Thyroid gland (tissue), 4 donors: ENCODE data around the gene TRIM7. TPM values are rescaled to one million over a fixed set of nuclear protein-coding genes. Genes with fewer than 3 reads are reported as not detected.

Experiments used
- DNase-seq, 2 donors: peaks; one replicate each; pipeline ENCODE4 v3.0.0-alpha.2; 2019
- H3K27ac ChIP-seq, 3 donors: fragments of 200-600 bp; sonication (generic); 1 replicate in 2 of 3; 2 replicates in 1 of 3; pipeline ENCODE4 v1.5.1; 2016 to 2019; ENCODE audit warnings: mild to moderate bottlenecking in 1 of 3, moderate library complexity in 1 of 3
- H3K27me3 ChIP-seq: fragments of 200-600 bp; sonication (generic); one replicate; pipeline ENCODE4 v1.5.1; 2019
- H3K36me3 ChIP-seq, 2 donors: fragments of 200-600 bp; sonication (generic); one replicate each; pipeline ENCODE4 v1.5.1; 2016 to 2019
- H3K4me1 ChIP-seq, 2 donors: fragments of 200-600 bp; sonication (generic); one replicate each; pipeline ENCODE4 v1.5.1; 2017 to 2019
- H3K4me3 ChIP-seq, 3 donors: fragments of 200-600 bp; sonication (generic); replicated peaks in 1 of 3; 1 replicate in 2 of 3; 2 replicates in 1 of 3; pipeline ENCODE4 v1.5.1; 2016; ENCODE audit warnings: mild to moderate bottlenecking in 1 of 3
- H3K9me3 ChIP-seq: fragments of 200-600 bp; sonication (generic); one replicate; pipeline ENCODE4 v1.5.1; 2017
- POLR2A ChIP-seq, 2 donors: fragments of 450-650 bp; IDR thresholded peaks; one replicate each; pipeline ENCODE4 v1.6.1; 2017; ENCODE audit warnings: antibody characterized with exemption in 2 of 2, mild to moderate bottlenecking in 2 of 2, moderate library complexity in 1 of 2
- WGBS, 2 donors: methylation state at CpG; one replicate each; pipeline ENCODE4 v1.1.5; 2017; 5-methylcytosine and 5-hydroxymethylcytosine counted together
- intact Hi-C: fragments of 100-400 bp; cut with DNase I; formaldehyde crosslinking; loops from one replicate; pipeline ENCODE4 v1.15.1; 2023
- total RNA-seq, 4 donors: library from RNA; depleted of rRNA; stranded (reverse); fragments of >200 nt; gene quantifications; one replicate each; pipeline ENCODE4 v1.2.3, GENCODE V29; 2016
- TF ChIP-seq, protein P1 (sequence below), 6 experiments: fragments of 200-600 bp in 3 of 6; fragments of 450-650 bp in 3 of 6; sonication (generic) in 3 of 6; IDR thresholded peaks; one replicate each; pipeline ENCODE4 v1.5.1; 2016 to 2019; ENCODE audit warnings: antibody characterized with exemption in 6 of 6, mild to moderate bottlenecking in 2 of 6, inconsistent platforms in 1 of 6, moderate library complexity in 1 of 6

Gene TRIM7
- total RNA-seq, 4 donors from 2014 or later = 12.3 to 14.2 (median 13.0) TPM

DNA sequence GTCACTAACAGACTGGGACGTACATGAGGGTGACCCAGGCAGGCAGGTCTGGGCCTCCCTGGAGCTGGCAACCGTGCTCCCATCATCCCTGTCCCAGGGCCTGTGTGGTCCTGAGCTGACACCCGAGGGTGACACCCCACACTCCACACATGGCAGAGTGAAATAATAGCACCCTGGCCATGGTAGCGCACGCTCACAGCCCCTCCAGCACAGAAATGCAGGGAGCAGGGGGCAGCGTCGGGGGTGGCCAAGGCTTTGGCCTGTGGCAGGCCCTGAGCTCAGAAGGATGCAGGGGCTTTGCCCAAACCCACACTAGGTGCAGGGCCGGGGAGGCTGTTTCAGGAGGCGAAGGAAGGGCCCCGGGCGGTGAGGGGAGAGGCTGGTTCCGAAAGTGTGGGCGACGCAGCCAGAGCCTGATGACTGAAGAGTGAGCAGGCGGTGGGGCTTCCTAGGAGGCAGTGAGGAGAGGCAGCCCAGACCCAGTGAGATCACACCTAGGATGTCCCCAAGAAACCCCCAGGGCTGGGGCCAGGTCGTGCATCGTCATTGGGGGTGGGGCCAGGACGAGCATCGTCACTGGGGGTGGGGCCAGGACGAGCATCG lies 44.7 kb downstream of the TRIM7 start:
- H3K27me3 ChIP-seq = no peaks in the 10 kb centered on the region
- no peak for TF ChIP-seq POLR2A (IDR thresholded peaks at IDR 0.05)
- TF ChIP-seq, protein P1, sequence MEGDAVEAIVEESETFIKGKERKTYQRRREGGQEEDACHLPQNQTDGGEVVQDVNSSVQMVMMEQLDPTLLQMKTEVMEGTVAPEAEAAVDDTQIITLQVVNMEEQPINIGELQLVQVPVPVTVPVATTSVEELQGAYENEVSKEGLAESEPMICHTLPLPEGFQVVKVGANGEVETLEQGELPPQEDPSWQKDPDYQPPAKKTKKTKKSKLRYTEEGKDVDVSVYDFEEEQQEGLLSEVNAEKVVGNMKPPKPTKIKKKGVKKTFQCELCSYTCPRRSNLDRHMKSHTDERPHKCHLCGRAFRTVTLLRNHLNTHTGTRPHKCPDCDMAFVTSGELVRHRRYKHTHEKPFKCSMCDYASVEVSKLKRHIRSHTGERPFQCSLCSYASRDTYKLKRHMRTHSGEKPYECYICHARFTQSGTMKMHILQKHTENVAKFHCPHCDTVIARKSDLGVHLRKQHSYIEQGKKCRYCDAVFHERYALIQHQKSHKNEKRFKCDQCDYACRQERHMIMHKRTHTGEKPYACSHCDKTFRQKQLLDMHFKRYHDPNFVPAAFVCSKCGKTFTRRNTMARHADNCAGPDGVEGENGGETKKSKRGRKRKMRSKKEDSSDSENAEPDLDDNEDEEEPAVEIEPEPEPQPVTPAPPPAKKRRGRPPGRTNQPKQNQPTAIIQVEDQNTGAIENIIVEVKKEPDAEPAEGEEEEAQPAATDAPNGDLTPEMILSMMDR (IDR thresholded peaks at IDR 0.05) = no peak
- no peaks in the 10 kb centered on the region for H3K36me3 ChIP-seq
- no peak for DNase-seq
- H3K4me1 ChIP-seq = no peaks in the 10 kb centered on the region
- 69 to 82% methylated on average over 13 to 14 of the region's 21 CpGs for WGBS, 2 donors
- intact Hi-C loops = no loop called here
- no peaks in the 10 kb centered on the region for H3K9me3 ChIP-seq
- H3K27ac ChIP-seq = peak overlapping the region in 1 of 3 donors; percentile 45
- no peak overlapping the region for H3K4me3 ChIP-seq

DNA sequence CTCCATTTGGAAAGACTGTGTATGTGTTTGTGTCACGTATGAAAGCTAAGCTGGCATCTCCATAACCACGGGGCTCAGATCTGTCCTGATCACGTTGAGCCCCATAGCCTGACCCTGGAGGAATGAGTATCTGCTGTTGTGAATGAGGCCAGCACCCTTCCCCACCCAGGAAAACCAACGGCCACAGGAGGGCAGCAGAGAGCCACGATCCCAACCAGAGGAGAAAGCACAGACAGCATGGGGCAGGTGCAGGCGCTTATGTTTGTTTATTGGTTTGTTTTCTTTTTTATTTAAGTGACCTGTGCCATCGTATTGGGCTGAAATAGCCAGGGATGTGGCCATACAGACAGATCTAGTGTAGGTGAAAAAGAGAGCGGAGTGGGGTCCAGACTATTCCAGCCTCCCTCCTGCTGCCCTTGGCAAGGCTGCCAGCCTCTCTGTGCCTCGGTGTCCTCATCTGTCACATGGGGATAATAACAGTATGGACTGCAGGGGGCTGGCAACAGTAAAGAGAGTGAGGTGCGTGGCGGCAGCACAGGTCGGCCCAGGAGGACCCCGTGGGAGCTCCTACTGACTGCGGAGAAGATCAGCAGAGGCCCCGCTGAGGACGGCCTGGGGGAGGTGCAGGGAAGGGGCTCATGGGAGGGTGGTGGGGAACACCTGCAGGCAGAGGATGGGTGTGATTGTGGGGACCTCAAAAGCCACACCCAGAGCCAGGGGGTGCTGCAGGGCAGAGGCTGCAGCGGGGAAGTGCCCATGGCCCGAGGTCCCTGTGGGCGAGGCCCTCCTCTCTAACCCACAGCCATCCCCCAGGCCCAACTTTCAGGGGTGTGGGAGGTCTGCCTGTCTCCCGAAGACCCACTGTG lies 45.5 kb downstream of the TRIM7 start:
- 43 to 56% methylated on average over 16 to 20 of the region's 20 CpGs for WGBS, 2 donors
- intact Hi-C loops = loop anchor here (5.0 kb wide), 1 partner anchor 292 kb away; no protein-coding TSS in a partner anchor
- TF ChIP-seq, protein P1 (IDR thresholded peaks at IDR 0.05) = peak; percentile 77 to 92 (median 83)
- no peak for TF ChIP-seq POLR2A (IDR thresholded peaks at IDR 0.05)
- H3K9me3 ChIP-seq = no peaks in the 10 kb centered on the region
- H3K27ac ChIP-seq = no peak overlapping the region
- no peaks in the 10 kb centered on the region for H3K4me1 ChIP-seq
- peak; percentile 81 to 87 for DNase-seq
- H3K4me3 ChIP-seq = no peak overlapping the region
- no peaks in the 10 kb centered on the region for H3K27me3 ChIP-seq
- H3K36me3 ChIP-seq = no peaks in the 10 kb centered on the region

DNA sequence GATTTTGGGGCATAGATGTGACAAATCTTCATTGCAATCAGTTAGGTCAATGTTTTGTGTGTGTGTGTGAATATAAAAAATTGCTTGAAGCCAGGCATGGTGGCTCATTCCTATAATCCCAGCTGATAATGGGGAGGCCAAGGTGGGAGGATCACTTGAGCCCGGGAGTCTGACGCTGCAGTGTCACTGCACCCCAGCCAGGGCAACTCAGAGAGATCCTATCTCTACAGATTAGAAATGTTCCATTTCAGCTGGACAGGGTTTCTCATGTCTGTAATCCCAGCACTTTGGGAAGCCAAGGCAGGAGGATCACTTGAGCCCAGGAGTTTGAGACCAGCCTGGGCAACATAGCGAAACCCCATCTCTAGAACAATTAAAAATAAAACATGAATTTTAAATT lies 46.1 kb downstream of the TRIM7 start:
- Histone ChIP-seq H3K27ac (no peak overlapping the region), H3K36me3 (no peaks in the 10 kb centered on the region), H3K4me3 (no peak overlapping the region), H3K9me3 (no peaks in the 10 kb centered on the region), H3K27me3 (no peaks in the 10 kb centered on the region), H3K4me1 (no peaks in the 10 kb centered on the region)
- no peak for DNase-seq
- 95 to 96% methylated on average over 3 of the region's 3 CpGs for WGBS, 2 donors
- TF ChIP-seq, protein P1 (IDR thresholded peaks at IDR 0.05) = no peak
- no peak for TF ChIP-seq POLR2A (IDR thresholded peaks at IDR 0.05)
- intact Hi-C loops = loop anchor here (5.0 kb wide), 1 partner anchor 292 kb away; no protein-coding TSS in a partner anchor

DNA sequence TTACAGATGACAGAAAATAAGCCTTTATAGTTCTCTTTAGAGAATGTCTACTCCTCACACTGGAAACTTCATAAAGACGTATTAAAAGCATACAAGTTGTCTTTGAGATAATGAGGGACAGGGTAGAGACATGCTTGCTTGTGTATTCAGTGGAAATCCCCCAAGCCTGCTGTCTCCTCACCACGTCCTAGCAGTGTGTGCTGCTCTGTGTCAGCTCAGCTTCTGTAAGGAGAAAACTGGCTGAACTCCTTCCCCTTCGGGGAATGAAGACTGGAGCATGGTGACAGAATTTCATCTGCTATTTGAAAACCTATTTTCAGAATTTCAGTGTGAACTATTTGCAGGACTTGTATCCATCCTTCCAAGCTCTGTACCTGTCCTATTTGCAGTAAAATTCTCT lies 48.2 kb downstream of the TRIM7 start:
- 36 to 67% methylated on average over 3 of the region's 3 CpGs for WGBS, 2 donors
- TF ChIP-seq POLR2A (IDR thresholded peaks at IDR 0.05) = no peak
- TF ChIP-seq, protein P1 (IDR thresholded peaks at IDR 0.05) = no peak
- no peak overlapping the region for H3K4me3 ChIP-seq

DNA sequence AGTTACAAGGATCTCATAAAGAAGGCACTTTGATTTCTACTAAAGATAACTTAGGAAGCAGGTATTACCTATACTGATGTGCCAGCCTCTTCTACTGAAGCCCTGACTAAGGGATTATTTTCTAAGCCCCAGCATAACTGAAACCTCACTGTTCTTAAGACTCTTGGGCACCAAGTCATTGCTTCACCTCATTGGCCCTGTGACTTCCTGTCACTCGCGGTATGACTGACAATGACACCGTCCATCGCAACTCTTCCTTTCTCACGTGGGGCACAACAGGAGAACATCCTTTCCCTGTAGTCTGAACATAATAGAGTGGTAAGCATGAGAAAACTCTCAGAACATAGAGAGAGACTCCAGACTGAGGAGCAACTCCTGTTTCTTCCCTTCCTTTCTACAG lies 51.2 kb downstream of the TRIM7 start:
- no peaks in the 10 kb centered on the region for H3K27me3 ChIP-seq
- DNase-seq = no peak
- no peaks in the 10 kb centered on the region for H3K9me3 ChIP-seq
- WGBS, 2 donors = 68 to 73% methylated on average over 5 of the region's 5 CpGs
- no peaks in the 10 kb centered on the region for H3K4me1 ChIP-seq
- H3K4me3 ChIP-seq = no peak overlapping the region
- H3K36me3 ChIP-seq = no peaks in the 10 kb centered on the region
- intact Hi-C loops = no loop called here
- no peak for TF ChIP-seq POLR2A (IDR thresholded peaks at IDR 0.05)
- TF ChIP-seq, protein P1 (IDR thresholded peaks at IDR 0.05) = no peak
- no peak overlapping the region for H3K27ac ChIP-seq

More for the DNA sequence above, 48.2 kb downstream of the TRIM7 start:
- DNase-seq = no peak
- Histone ChIP-seq H3K36me3 (no peaks in the 10 kb centered on the region), H3K27ac (no peak overlapping the region), H3K9me3 (no peaks in the 10 kb centered on the region), H3K27me3 (no peaks in the 10 kb centered on the region), H3K4me1 (no peaks in the 10 kb centered on the region)
- intact Hi-C loops = loop anchor here (5.0 kb wide), 1 partner anchor 289 kb away; no protein-coding TSS in a partner anchor
